GM19025 (cell line): Measurements from ENCODE around the gene SPANXC.
"Not testable (repeated sequence)": the region's sequence is repeated elsewhere in the genome, so short reads cannot be mapped to it uniquely, and the experiment has no call there.

Source experiments
- ATAC-seq: cut with Tn5 transposase; IDR thresholded peaks from one replicate; pipeline ENCODE4 v1.9.1; 2021; ENCODE audit warnings: mild to moderate bottlenecking, low read depth, moderate library complexity; ENCODE audit not compliant: unreplicated experiment

SPANXC gene

GRCh38 chrX:141242417-141242816 is at the start of gene SPANXC:
Gene SPANXC, minus strand, starts transcription at chrX:141242517. Its CDS starts 60 bp downstream, at chrX:141242457.
- not testable (repeated sequence) for ATAC-seq

DNA sequence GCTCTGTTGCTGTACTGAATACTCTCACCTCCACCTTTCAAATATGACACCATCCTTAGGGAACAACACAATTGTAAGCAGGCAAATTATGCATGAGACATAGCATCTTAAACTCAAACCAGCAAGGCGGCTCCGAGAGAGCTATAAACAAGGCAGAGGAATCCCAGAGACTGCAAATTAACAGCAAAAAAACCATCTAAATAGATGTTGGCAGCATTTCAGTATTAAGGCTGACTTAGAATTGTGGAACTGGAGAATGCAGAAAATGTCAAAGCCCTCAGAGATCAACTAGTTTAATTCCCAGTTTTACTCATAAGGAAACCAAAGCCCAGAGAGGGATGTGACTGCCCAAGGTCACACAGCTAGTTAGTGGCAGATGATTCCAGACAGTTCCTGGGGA is 37.2 kb upstream of the SPANXC start:
- no peak for ATAC-seq

- no peak for ATAC-seq
Measured at GRCh38 chrX:141278306-141278705, 36.0 kb upstream of the SPANXC start.

DNA sequence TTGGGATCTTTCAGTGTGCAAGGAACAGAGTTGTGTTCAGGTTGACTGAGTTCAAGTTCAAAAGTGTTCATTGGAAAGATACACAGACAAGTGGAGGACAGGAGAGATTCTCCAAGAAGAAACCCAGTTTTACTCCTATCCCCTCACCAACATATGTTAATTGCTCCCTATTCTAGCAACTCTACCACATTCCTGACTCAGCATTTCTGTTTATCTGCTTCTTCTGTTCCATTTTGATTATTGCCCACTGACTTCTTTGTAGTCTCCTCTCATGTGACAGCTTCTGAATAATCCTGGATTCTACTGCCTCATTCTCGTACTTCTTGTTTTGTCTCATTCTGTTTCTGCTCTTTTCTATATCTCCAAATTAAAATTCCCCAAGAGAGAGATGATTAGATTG is 15.8 kb upstream of the SPANXC start:
- no peak for ATAC-seq

DNA sequence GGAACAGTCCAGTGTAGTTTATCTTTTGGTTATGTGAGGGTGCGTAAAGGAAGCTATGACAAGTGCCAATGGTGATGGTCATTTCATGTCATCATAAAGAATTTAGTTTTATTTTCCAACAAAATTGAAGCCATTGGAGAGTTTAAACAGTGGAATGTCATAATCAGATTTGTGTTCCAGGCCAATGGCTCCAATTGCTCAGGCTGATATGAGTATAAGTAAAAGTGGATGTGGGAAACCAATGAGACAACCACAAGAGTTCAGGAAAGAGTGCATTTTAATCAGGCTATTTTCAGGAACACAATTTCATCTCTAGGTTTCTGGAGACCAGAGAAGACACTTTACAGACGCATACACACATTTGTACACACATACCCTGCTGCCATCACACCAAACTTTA is 20.7 kb downstream of the SPANXC start:
- ATAC-seq: no peak

- ATAC-seq: no peak
Measured at GRCh38 chrX:141220342-141221008, 21.8 kb downstream of the SPANXC start.

GRCh38 chrX:141214196-141214595 is 28.1 kb downstream of the SPANXC start:
- ATAC-seq: no peak

GRCh38 chrX:141201962-141202361 is 40.4 kb downstream of the SPANXC start:
- no peak for ATAC-seq
